Upper lobe of left lung (tissue), 6 donors: ENCODE results near the gene RP2. TPM values are rescaled to one million over a fixed set of nuclear protein-coding genes. Genes with fewer than 3 reads are reported as not detected.

ENCODE experiments used
- ATAC-seq, 2 donors: fragments of 200-7000 bp; cut with Tn5 transposase; one replicate each; pipeline ENCODE4 v1.9.1; 2022; ENCODE audit warnings: mild to moderate bottlenecking in 2 of 2, moderate library complexity in 2 of 2; ENCODE audit not compliant: low FRiP score in 2 of 2
- DNase-seq, 2 donors: peaks; one replicate each; pipeline ENCODE4 v3.0.0-alpha.2; 2019 to 2020
- H3K27ac ChIP-seq, 4 donors: fragments of 200-600 bp; sonication (generic); one replicate each; pipeline ENCODE4 v1.5.1; 2016 to 2019
- H3K27me3 ChIP-seq, 4 donors: fragments of 200-600 bp; sonication (generic); one replicate each; pipeline ENCODE4 v1.5.1; 2017 to 2019
- H3K36me3 ChIP-seq, 4 donors: fragments of 200-600 bp; sonication (generic); one replicate each; pipeline ENCODE4 v1.5.1; 2016 to 2019
- H3K4me1 ChIP-seq, 4 donors: fragments of 200-600 bp; sonication (generic); one replicate each; pipeline ENCODE4 v1.5.1; 2018 to 2019
- H3K4me3 ChIP-seq, 4 donors: fragments of 200-600 bp; sonication (generic); one replicate each; pipeline ENCODE4 v1.5.1; 2017 to 2019; ENCODE audit warnings: mild to moderate bottlenecking in 2 of 4, moderate library complexity in 1 of 4
- H3K9me3 ChIP-seq, 4 donors: fragments of 200-600 bp; sonication (generic); one replicate each; pipeline ENCODE4 v1.5.1; 2018 to 2019
- EP300 ChIP-seq, 4 donors: sonication (generic); formaldehyde crosslinking; IDR thresholded peaks; one replicate each; pipeline ENCODE4 v1.5.1; 2017; ENCODE audit warnings: antibody characterized with exemption in 4 of 4, control low read depth in 2 of 4
- POLR2A ChIP-seq, 4 donors: fragments of 450-650 bp; IDR thresholded peaks; one replicate each; pipeline ENCODE4 v1.5.1; 2016 to 2017; ENCODE audit warnings: antibody characterized with exemption in 4 of 4, mild to moderate bottlenecking in 2 of 4
- POLR2AphosphoS5 ChIP-seq, 2 donors: sonication (generic); formaldehyde crosslinking; IDR thresholded peaks; one replicate each; pipeline ENCODE4 v1.5.1; 2017; ENCODE audit warnings: antibody characterized with exemption in 2 of 2
- WGBS, 2 donors: methylation state at CpG; one replicate each; pipeline ENCODE4 v1.1.5; 2017 to 2018; 5-methylcytosine and 5-hydroxymethylcytosine counted together
- total RNA-seq, 6 donors: library from RNA; depleted of rRNA in 4 of 6; stranded (reverse); fragments of >200 nt in 4 of 6; gene quantifications; one replicate each; pipeline versions ENCODE4 v1.1.0 to v1.2.1, GENCODE V29; 2016 to 2021
- TF ChIP-seq, protein P1 (sequence below), 6 experiments: fragments of 450-650 bp in 4 of 6; fragments of 200-600 bp in 2 of 6; sonication (generic) in 2 of 6; IDR thresholded peaks; one replicate each; pipeline ENCODE4 v1.5.1; 2016 to 2019; ENCODE audit warnings: antibody characterized with exemption in 6 of 6
- donor health status: DM: no; HTN: no; CAD: no; lungs with moderate emphysema.
- donor health status: DM: no; HTN: yes; CAD: no; lungs with severe emphysema.

Gene RP2
- total RNA-seq, 6 donors from 2014 or later, result 3.1 to 22.0 (median 15.0) TPM

DNA sequence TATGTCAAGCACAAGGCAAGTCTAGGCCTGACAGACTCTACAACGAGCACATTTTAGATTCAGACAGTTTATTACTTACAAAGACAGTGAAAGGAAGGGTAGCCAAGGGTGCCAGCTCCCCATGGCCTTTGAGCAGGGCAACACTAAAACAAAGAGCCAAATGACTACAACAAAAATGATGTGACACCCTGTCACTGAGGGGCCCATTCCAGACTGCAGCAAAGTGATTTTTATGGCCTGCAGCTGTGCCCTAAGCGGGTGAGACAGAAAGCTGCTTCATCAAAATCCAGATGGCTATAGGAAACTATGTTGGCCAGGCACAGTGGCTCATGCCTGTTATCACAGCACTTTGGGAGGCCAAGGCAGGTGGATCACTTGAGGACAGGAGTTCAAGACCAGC lies 13.4 kb upstream of the RP2 start:
- 49 to 75% methylated on average over 1 to 2 of the region's 2 CpGs for WGBS, 2 donors

DNA sequence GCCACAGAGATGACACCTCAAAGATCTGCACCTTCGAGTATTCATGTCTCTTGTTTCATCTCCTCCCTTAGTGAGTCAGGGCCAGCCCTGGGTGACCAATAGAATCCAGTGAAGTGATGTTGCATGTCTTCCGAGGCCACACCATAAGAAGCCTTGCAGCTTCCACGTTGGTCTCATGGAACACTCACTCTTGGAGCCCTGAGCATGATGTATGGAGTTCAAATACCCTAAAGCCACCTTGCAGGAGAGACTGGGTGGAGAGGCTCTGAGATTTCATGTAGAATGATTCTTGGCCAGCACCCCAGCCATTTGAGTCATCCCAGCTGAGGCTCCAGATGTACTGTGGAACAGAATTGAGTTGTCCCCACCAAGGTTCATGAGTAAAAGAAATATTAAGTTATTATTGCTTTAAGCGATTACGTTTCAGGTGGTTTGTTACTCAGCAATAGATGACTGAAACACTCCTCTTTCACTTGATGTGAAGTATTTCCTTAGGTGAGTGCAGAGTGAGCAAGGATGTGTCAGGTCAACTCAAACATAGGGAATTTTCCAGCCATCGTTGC lies 5.0 kb upstream of the RP2 start:
- WGBS, 2 donors, result 73 to 100% methylated on average over 4 to 6 of the region's 6 CpGs
- Histone ChIP-seq H3K27me3 (no peaks in the 10 kb centered on the region), H3K4me1 (no peaks in the 10 kb centered on the region), H3K36me3 (no peaks in the 10 kb centered on the region), H3K27ac (no peak overlapping the region), H3K4me3 (no peak overlapping the region), H3K9me3 (no peaks in the 10 kb centered on the region)
- no peak for TF ChIP-seq POLR2A (IDR thresholded peaks at IDR 0.05)
- no peak for TF ChIP-seq EP300 (IDR thresholded peaks at IDR 0.05)
- TF ChIP-seq, protein P1, sequence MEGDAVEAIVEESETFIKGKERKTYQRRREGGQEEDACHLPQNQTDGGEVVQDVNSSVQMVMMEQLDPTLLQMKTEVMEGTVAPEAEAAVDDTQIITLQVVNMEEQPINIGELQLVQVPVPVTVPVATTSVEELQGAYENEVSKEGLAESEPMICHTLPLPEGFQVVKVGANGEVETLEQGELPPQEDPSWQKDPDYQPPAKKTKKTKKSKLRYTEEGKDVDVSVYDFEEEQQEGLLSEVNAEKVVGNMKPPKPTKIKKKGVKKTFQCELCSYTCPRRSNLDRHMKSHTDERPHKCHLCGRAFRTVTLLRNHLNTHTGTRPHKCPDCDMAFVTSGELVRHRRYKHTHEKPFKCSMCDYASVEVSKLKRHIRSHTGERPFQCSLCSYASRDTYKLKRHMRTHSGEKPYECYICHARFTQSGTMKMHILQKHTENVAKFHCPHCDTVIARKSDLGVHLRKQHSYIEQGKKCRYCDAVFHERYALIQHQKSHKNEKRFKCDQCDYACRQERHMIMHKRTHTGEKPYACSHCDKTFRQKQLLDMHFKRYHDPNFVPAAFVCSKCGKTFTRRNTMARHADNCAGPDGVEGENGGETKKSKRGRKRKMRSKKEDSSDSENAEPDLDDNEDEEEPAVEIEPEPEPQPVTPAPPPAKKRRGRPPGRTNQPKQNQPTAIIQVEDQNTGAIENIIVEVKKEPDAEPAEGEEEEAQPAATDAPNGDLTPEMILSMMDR (IDR thresholded peaks at IDR 0.05), result no peak
- DNase-seq (no peak), ATAC-seq (no peak)

More for the DNA sequence above, 13.4 kb upstream of the RP2 start:
- DNase-seq, result no peak
- H3K36me3 ChIP-seq, result no peaks in the 10 kb centered on the region
- no peak overlapping the region for H3K4me3 ChIP-seq
- H3K4me1 ChIP-seq, result no peaks in the 10 kb centered on the region
- no peak for ATAC-seq
- H3K9me3 ChIP-seq, result no peaks in the 10 kb centered on the region
- no peak overlapping the region for H3K27ac ChIP-seq
- no peaks in the 10 kb centered on the region for H3K27me3 ChIP-seq
- no peak for TF ChIP-seq EP300 (IDR thresholded peaks at IDR 0.05)
- TF ChIP-seq, protein P1 (IDR thresholded peaks at IDR 0.05), result no peak
- no peak for TF ChIP-seq POLR2A (IDR thresholded peaks at IDR 0.05)
- no peak for TF ChIP-seq POLR2AphosphoS5 (IDR thresholded peaks at IDR 0.05)

DNA sequence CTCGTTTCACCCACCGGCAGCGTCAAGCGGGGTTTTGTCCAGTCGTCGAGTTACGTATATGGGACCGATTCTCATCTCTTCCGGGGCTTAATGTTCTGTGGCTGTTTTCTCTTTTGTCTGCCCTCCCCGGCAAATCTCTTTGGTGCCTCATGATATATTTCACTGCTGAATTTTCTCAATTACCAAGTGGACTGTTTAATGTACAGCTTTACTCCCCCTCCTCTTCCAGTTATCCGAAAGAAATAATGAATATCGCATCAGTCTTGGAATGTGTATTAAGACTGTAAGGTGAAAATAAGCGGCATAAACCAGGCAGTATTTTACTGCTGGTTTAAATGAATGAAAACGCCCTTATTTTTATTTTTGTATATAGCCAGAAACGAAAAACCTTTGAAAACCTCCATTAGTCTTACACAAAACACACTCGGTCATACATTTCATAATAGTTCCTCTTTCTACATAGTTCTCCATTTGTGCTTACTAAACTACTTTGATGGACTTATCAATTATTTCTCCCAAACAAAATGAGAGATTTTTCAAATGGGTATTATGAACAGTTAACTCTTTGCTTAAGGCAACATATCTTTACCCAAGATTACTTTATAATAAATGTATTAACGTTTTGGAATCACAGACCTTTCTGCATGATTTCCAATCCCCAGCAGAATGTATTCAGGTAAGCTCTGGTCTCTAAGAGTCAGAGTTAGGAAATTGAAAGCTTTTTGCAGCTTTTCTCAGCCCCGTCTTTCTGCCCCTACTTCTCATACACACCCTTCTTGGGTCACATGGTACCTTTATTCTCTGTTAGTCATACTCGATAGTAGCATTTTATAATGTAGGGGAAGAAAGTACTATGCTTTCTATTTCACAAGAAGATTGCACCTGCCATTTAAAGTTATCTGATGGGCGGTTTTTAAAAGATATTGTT lies 979 bp downstream of the RP2 start:
- peak overlapping the region; percentile 89 to 95 (median 90) for H3K27ac ChIP-seq
- peaks cover 0 to 23% (median 11%) of the 10 kb centered on the region in 4 donors for H3K4me1 ChIP-seq
- no peak for TF ChIP-seq POLR2A (IDR thresholded peaks at IDR 0.05)
- TF ChIP-seq, protein P1 (IDR thresholded peaks at IDR 0.05), result no peak
- TF ChIP-seq EP300 (IDR thresholded peaks at IDR 0.05), result no peak
- no peak for TF ChIP-seq POLR2AphosphoS5 (IDR thresholded peaks at IDR 0.05)
- no peaks in the 10 kb centered on the region for H3K36me3 ChIP-seq
- 4 to 34% methylated on average over 17 to 20 of the region's 20 CpGs for WGBS, 2 donors
- peak overlapping the region; percentile 29 to 73 (median 62) for H3K4me3 ChIP-seq
- no peak for ATAC-seq
- no peaks in the 10 kb centered on the region for H3K27me3 ChIP-seq
- no peaks in the 10 kb centered on the region for H3K9me3 ChIP-seq
- no peak for DNase-seq

DNA sequence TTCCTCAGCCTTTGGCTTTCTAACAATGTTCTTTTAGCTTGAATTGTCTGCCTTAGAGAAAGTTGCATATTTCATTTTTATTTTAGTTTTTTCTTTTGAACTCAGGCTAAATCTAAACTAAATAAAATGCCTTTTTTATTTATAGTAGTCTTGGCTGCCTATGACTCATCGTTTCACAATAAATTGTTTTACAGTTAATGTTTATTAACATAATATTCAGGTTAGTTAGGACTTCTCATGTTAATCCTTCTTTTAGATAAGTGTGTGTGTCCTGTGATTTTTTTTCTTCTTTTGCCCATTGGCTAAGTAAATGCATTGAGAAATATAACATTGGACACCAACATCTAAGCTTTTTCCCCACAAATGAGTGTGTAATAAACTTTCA lies 1.6 kb downstream of the RP2 start:
- no peaks in the 10 kb centered on the region for H3K9me3 ChIP-seq
- ATAC-seq (no peak), DNase-seq (no peak)
- WGBS, 2 donors, result 4 to 19% methylated on average over 1 of the region's 1 CpG
- no peaks in the 10 kb centered on the region for H3K27me3 ChIP-seq
- TF ChIP-seq POLR2AphosphoS5 (IDR thresholded peaks at IDR 0.05), result no peak
- no peak for TF ChIP-seq POLR2A (IDR thresholded peaks at IDR 0.05)
- TF ChIP-seq, protein P1 (IDR thresholded peaks at IDR 0.05), result no peak
- no peak for TF ChIP-seq EP300 (IDR thresholded peaks at IDR 0.05)
- peak overlapping the region in 2 of 4 donors; percentile 89 to 90 for H3K27ac ChIP-seq
- H3K4me3 ChIP-seq, result peak overlapping the region in 3 of 4 donors; percentile 51 to 73 (median 73)
- peaks cover 0 to 23% (median 11%) of the 10 kb centered on the region in 4 donors for H3K4me1 ChIP-seq
- H3K36me3 ChIP-seq, result no peaks in the 10 kb centered on the region
